ENCODE results near the gene HSPA1A.

GRCh38 chr6:31771992-31772358 is 43.4 kb upstream of the HSPA1A start:
- TF ChIP-seq CTCF (IDR thresholded peaks at IDR 0.05) (no peak), POLR2A (IDR thresholded peaks at IDR 0.05) (no peak)

All from adrenal gland (tissue), 5 donors.